B cell (primary cell): ENCODE results near the gene AFF2. TPM values are rescaled to one million over a fixed set of nuclear protein-coding genes. Genes with fewer than 3 reads are reported as not detected.

Experiments
- ATAC-seq: fragments of 200-7000 bp; cut with Tn5 transposase; one replicate; pipeline ENCODE4 v1.10.0; 2021; ENCODE audit warnings: low read depth, mild to moderate bottlenecking, moderate number of reproducible peaks, moderate library complexity
- CTCF ChIA-PET: fragments of 350-600 bp; sonication (Branson Sonifier 250); formaldehyde crosslinking; loops from one replicate; lab custom pipeline; 2021; ENCODE audit warnings: antibody characterized with exemption, inconsistent platforms; lab: Charles Lee
- POLR2A ChIA-PET: fragments of 350-600 bp; sonication (Branson Sonifier 250); formaldehyde crosslinking; loops from one replicate; lab custom pipeline; 2021; ENCODE audit warnings: antibody characterized with exemption; lab: Charles Lee
- DNase-seq: peaks from one replicate; pipeline ENCODE4 v3.0.0; 2013
- H2AFZ ChIP-seq: 2 replicates; pipeline ENCODE4 v1.6.1; 2012; ENCODE audit warnings: mild to moderate bottlenecking, low read depth, low read length; ENCODE audit not compliant: insufficient read depth, poor library complexity, severe bottlenecking
- H3K27ac ChIP-seq, 2 donors: 1 replicate in 1 of 2; 2 replicates in 1 of 2; pipeline ENCODE4 v1.5.1; 2012 to 2013; ENCODE audit warnings: low read length in 2 of 2, mild to moderate bottlenecking in 2 of 2, moderate library complexity in 1 of 2
- H3K27me3 ChIP-seq, 4 experiments: fragments of 200-600 bp in 1 of 4; sonication (generic) in 1 of 4; replicated peaks in 1 of 4; 1 replicate in 2 of 4; 2 replicates in 2 of 4; pipeline versions ENCODE4 v1.6.1 to v1.7.0; 2013 to 2016; ENCODE audit warnings: low read length in 3 of 4, mild to moderate bottlenecking in 2 of 4, mixed read lengths in 1 of 4, moderate library complexity in 1 of 4; ENCODE audit not compliant: insufficient read depth in 4 of 4, control insufficient read depth in 3 of 4; ENCODE audit errors: control extremely low read depth in 1 of 4
- H3K36me3 ChIP-seq, 2 experiments: replicated peaks in 1 of 2; 1 replicate in 1 of 2; 2 replicates in 1 of 2; pipeline versions ENCODE4 v1.6.1 to v1.7.1; 2013; ENCODE audit warnings: low read length in 1 of 2; ENCODE audit not compliant: insufficient read depth in 2 of 2, control insufficient read depth in 1 of 2; ENCODE audit errors: control extremely low read depth in 1 of 2, extremely low read depth in 1 of 2
- H3K4me1 ChIP-seq, 2 donors: fragments of 200-600 bp in 1 of 2; sonication (generic) in 1 of 2; 1 replicate in 1 of 2; 2 replicates in 1 of 2; pipeline versions ENCODE4 v1.5.1 to v1.6.1; 2013 to 2017; ENCODE audit warnings: low read length in 2 of 2; ENCODE audit not compliant: control insufficient read depth in 2 of 2, insufficient read depth in 2 of 2
- H3K4me2 ChIP-seq: replicated peaks from 2 replicates; pipeline ENCODE3; 2012; ENCODE audit warnings: mild to moderate bottlenecking, low read depth, low read length; ENCODE audit not compliant: poor library complexity, severe bottlenecking
- H3K4me3 ChIP-seq, 5 experiments: fragments of 200-600 bp in 1 of 5; sonication (generic) in 1 of 5; 1 replicate in 3 of 5; 2 replicates in 2 of 5; pipeline versions ENCODE4 v1.5.1 to v1.7.0; 2011 to 2016; ENCODE audit warnings: low read length in 4 of 5, mild to moderate bottlenecking in 4 of 5, low read depth in 2 of 5, control low read depth in 1 of 5, moderate library complexity in 1 of 5; ENCODE audit not compliant: insufficient read depth in 1 of 5; ENCODE audit errors: control extremely low read depth in 1 of 5, extremely low read depth in 1 of 5
- H3K79me2 ChIP-seq: fragments of 200-600 bp; sonication (generic); one replicate; pipeline ENCODE4 v1.6.0; 2016; ENCODE audit warnings: low read length; ENCODE audit not compliant: control insufficient read depth, insufficient read depth
- H3K9ac ChIP-seq: fragments of 200-600 bp; sonication (generic); 2 replicates; pipeline ENCODE4 v1.6.1; 2017; ENCODE audit warnings: mild to moderate bottlenecking, low read length, moderate library complexity
- H3K9me3 ChIP-seq, 3 donors: one replicate each; pipeline versions ENCODE4 v1.6.1 to v1.7.1; 2013; ENCODE audit warnings: low read length in 2 of 3; ENCODE audit not compliant: control insufficient read depth in 2 of 3, insufficient read depth in 1 of 3; ENCODE audit errors: control extremely low read depth in 1 of 3
- H4K20me1 ChIP-seq: 2 replicates; pipeline ENCODE4 v1.6.0; 2012; ENCODE audit warnings: mild to moderate bottlenecking, low read length; ENCODE audit not compliant: insufficient read depth, control insufficient read depth, poor library complexity, severe bottlenecking
- H3K27ac Mint-ChIP-seq: one replicate; pipeline ENCODE4 v1.8.0; 2021; ENCODE audit warnings: mixed read lengths
- H3K27me3 Mint-ChIP-seq: one replicate; pipeline ENCODE4 v1.8.0; 2021; ENCODE audit warnings: mixed read lengths
- H3K4me1 Mint-ChIP-seq: one replicate; pipeline ENCODE4 v1.8.0; 2021; ENCODE audit warnings: mixed read lengths
- H3K4me3 Mint-ChIP-seq: one replicate; pipeline ENCODE4 v1.8.0; 2021; ENCODE audit warnings: mixed read lengths
- H3K9me3 Mint-ChIP-seq: one replicate; pipeline ENCODE4 v1.8.0; 2022; ENCODE audit warnings: mixed read lengths; ENCODE audit not compliant: insufficient read depth
- EZH2 ChIP-seq: IDR thresholded peaks from 2 replicates; pipeline ENCODE4 v1.6.1; 2012; ENCODE audit warnings: borderline replicate concordance, low read depth, mild to moderate bottlenecking, moderate library complexity, low read length; ENCODE audit not compliant: insufficient read depth, poor library complexity, severe bottlenecking
- WGBS: methylation state at CpG from one replicate; pipeline ENCODE4 v1.1.5; 2013; ENCODE audit warnings: missing lambda C conversion rate; ENCODE audit not compliant: insufficient coverage; 5-methylcytosine and 5-hydroxymethylcytosine counted together
- intact Hi-C: fragments of 100-400 bp; cut with micrococcal nuclease; formaldehyde crosslinking; loops from one replicate; pipeline ENCODE4 v1.10.0; 2022
- polyA plus RNA-seq: library from polyadenylated mRNA; depleted of rRNA; stranded (reverse); fragments of >200 nt; gene quantifications from 2 replicates; pipeline ENCODE4 v1.2.3, GENCODE V29; 2012
- total RNA-seq, 2 donors: library from RNA; stranded (reverse); fragments of 120-200 nt in 1 of 2; gene quantifications; 1 replicate in 1 of 2; 2 replicates in 1 of 2; pipeline versions ENCODE4 v1.2.3 to v1.2.4, GENCODE V29; 2013 to 2022
- TF ChIP-seq, protein P1 (sequence below): fragments of 200-600 bp; IDR thresholded peaks from one replicate; pipeline ENCODE4 v1.8.0; 2022; ENCODE audit warnings: antibody characterized with exemption, mild to moderate bottlenecking

Gene AFF2
- total and polyA plus RNA-seq, 2 donors (not counting 1 experiment from before 2014, with no cell fraction given) = 0.06 to 12.0 TPM

DNA sequence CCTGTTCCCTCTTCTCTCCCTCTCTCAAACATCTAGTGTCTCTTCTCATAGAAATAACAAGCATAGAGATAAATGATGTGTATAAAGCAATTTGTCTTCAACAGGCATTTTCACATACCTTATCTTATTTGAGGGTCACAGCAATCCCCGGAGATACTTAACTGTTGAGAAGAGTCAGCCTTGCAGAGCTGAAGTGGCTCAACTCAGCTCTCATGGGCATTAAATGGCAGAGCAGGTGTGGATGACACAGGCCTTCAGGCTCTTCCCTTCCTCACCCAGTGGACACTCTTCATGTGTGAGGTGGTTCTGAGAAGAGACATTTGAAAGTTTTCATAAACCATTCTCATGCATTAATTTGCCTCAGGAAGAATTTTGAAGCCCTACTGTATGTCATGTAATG lies 134.2 kb downstream of the AFF2 start:
- H3K4me1 Mint-ChIP-seq = no peaks in the 10 kb centered on the region
- intact Hi-C loops = no loop called here
- POLR2A ChIA-PET = no interaction called here

DNA sequence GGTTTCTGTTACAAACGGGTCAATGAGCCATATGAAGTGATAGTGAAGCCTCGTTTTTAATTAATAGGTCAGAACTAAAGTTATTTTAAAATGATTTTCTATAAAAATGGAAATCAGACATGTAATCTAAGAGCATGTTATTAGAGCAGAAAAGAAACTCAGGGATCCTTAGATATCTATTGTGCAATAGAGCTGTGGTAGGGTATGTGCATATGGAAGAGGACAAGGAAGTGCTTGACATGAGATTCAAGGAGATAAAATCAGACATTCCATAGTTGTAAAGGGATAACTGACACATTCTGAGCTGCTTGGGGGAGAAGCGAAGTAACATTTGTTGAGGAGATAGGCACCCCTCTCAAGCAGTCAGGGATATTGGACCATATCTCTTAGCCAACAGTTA lies 143.0 kb downstream of the AFF2 start:
- H3K4me3 ChIP-seq = no peak overlapping the region
- Mint-ChIP-seq H3K27ac (no peak overlapping the region), H3K9me3 (no peaks in the 10 kb centered on the region), H3K27me3 (no peaks in the 10 kb centered on the region), H3K4me1 (peaks cover 3% of the 10 kb centered on the region), H3K4me3 (no peak overlapping the region)
- ChIA-PET POLR2A (no interaction called here), CTCF (no interaction called here)
- ATAC-seq (no peak), DNase-seq (no peak)
- no peaks in the 10 kb centered on the region for H3K36me3 ChIP-seq
- no peaks in the 10 kb centered on the region for H3K27me3 ChIP-seq
- intact Hi-C loops = no loop called here
- no peaks in the 10 kb centered on the region for H4K20me1 ChIP-seq
- H3K4me1 ChIP-seq = no peaks in the 10 kb centered on the region
- H3K4me2 ChIP-seq = no peak overlapping the region
- H3K9ac ChIP-seq = no peak overlapping the region
- WGBS = no CpG with 5 or more reads among the region's 3 CpGs
- no peaks in the 10 kb centered on the region for H3K9me3 ChIP-seq
- no peak overlapping the region for H3K27ac ChIP-seq
- no peak overlapping the region for H2AFZ ChIP-seq
- TF ChIP-seq EZH2 = no peak
- TF ChIP-seq, protein P1, sequence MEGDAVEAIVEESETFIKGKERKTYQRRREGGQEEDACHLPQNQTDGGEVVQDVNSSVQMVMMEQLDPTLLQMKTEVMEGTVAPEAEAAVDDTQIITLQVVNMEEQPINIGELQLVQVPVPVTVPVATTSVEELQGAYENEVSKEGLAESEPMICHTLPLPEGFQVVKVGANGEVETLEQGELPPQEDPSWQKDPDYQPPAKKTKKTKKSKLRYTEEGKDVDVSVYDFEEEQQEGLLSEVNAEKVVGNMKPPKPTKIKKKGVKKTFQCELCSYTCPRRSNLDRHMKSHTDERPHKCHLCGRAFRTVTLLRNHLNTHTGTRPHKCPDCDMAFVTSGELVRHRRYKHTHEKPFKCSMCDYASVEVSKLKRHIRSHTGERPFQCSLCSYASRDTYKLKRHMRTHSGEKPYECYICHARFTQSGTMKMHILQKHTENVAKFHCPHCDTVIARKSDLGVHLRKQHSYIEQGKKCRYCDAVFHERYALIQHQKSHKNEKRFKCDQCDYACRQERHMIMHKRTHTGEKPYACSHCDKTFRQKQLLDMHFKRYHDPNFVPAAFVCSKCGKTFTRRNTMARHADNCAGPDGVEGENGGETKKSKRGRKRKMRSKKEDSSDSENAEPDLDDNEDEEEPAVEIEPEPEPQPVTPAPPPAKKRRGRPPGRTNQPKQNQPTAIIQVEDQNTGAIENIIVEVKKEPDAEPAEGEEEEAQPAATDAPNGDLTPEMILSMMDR = no peak
- no peaks in the 10 kb centered on the region for H3K79me2 ChIP-seq

More for the DNA sequence above, 134.2 kb downstream of the AFF2 start:
- Histone ChIP-seq H3K4me1 (no peaks in the 10 kb centered on the region), H3K4me3 (no peak overlapping the region), H3K9me3 (no peaks in the 10 kb centered on the region), H3K79me2 (no peaks in the 10 kb centered on the region), H3K9ac (no peak overlapping the region), H3K36me3 (no peaks in the 10 kb centered on the region), H3K27ac (no peak overlapping the region), H3K27me3 (no peaks in the 10 kb centered on the region), H2AFZ (no peak overlapping the region), H4K20me1 (no peaks in the 10 kb centered on the region), H3K4me2 (no peak overlapping the region)
- H3K9me3 Mint-ChIP-seq = no peaks in the 10 kb centered on the region
- DNase-seq (no peak), ATAC-seq (no peak)
- TF ChIP-seq, protein P1 = no peak
- CTCF ChIA-PET = no interaction called here
- H3K27me3 Mint-ChIP-seq = no peaks in the 10 kb centered on the region
- WGBS = no CpG with 5 or more reads among the region's 1 CpG
- no peak overlapping the region for H3K27ac Mint-ChIP-seq
- H3K4me3 Mint-ChIP-seq = no peak overlapping the region
